CD14-positive monocyte (primary cell): ENCODE data around the gene ITPR1. TPM values are rescaled to one million over a fixed set of nuclear protein-coding genes. Genes with fewer than 3 reads are reported as not detected.

Experiments
- DNase-seq, 3 donors: peaks; one replicate each; pipeline ENCODE4 v3.0.0-alpha.2; 2011 to 2022
- H2AFZ ChIP-seq: 2 replicates; pipeline ENCODE4 v1.6.0; 2012; ENCODE audit warnings: mild to moderate bottlenecking, low read depth, low read length, inconsistent platforms; ENCODE audit not compliant: insufficient read depth, poor library complexity, severe bottlenecking
- H3K27ac ChIP-seq, 2 donors: 1 replicate in 1 of 2; 2 replicates in 1 of 2; pipeline ENCODE4 v1.5.1; 2012 to 2013; ENCODE audit warnings: low read length in 2 of 2, control low read depth in 1 of 2, inconsistent platforms in 1 of 2, low read depth in 1 of 2, mild to moderate bottlenecking in 1 of 2
- H3K27me3 ChIP-seq, 2 donors: one replicate each; pipeline versions ENCODE4 v1.6.0 to v1.6.1; 2011 to 2013; ENCODE audit warnings: low read length in 2 of 2; ENCODE audit not compliant: control insufficient read depth in 2 of 2, insufficient read depth in 2 of 2
- H3K36me3 ChIP-seq, 2 donors: replicated peaks in 1 of 2; 1 replicate in 1 of 2; 2 replicates in 1 of 2; pipeline versions ENCODE4 v1.5.1 to v1.6.1; 2012 to 2013; ENCODE audit warnings: low read length in 2 of 2, control low read depth in 1 of 2, inconsistent platforms in 1 of 2, mild to moderate bottlenecking in 1 of 2; ENCODE audit not compliant: insufficient read depth in 2 of 2, control insufficient read depth in 1 of 2
- H3K4me1 ChIP-seq, 2 donors: 1 replicate in 1 of 2; 2 replicates in 1 of 2; pipeline versions ENCODE4 v1.5.1 to v1.6.1; 2012 to 2013; ENCODE audit warnings: low read length in 2 of 2, control low read depth in 1 of 2, inconsistent platforms in 1 of 2, mild to moderate bottlenecking in 1 of 2, moderate library complexity in 1 of 2; ENCODE audit not compliant: insufficient read depth in 2 of 2, control insufficient read depth in 1 of 2
- H3K4me2 ChIP-seq: replicated peaks from 2 replicates; pipeline ENCODE3; 2012; ENCODE audit warnings: low read length, moderate library complexity, mild to moderate bottlenecking; ENCODE audit not compliant: poor library complexity, severe bottlenecking; ENCODE audit errors: extremely low read depth
- H3K4me3 ChIP-seq, 3 experiments: fragments of 200-600 bp in 1 of 3; sonication (generic) in 1 of 3; replicated peaks in 1 of 3; 1 replicate in 2 of 3; 2 replicates in 1 of 3; pipeline ENCODE4 v1.5.1; 2011 to 2013; ENCODE audit warnings: low read length in 3 of 3, mild to moderate bottlenecking in 3 of 3, control low read depth in 2 of 3, low read depth in 2 of 3, inconsistent platforms in 1 of 3, moderate library complexity in 1 of 3
- H3K79me2 ChIP-seq: 2 replicates; pipeline ENCODE4 v1.6.0; 2012; ENCODE audit warnings: mild to moderate bottlenecking, control low read depth, inconsistent platforms, low read length, moderate library complexity; ENCODE audit not compliant: insufficient read depth
- H3K9ac ChIP-seq: 2 replicates; pipeline ENCODE4 v1.6.0; 2017; ENCODE audit warnings: low read length, mild to moderate bottlenecking; ENCODE audit not compliant: insufficient read depth, poor library complexity, severe bottlenecking
- H3K9me3 ChIP-seq, 2 donors: replicated peaks in 1 of 2; 1 replicate in 1 of 2; 2 replicates in 1 of 2; pipeline versions ENCODE4 v1.5.1 to v1.6.1; 2012 to 2013; ENCODE audit warnings: low read length in 2 of 2, control low read depth in 1 of 2; ENCODE audit not compliant: control insufficient read depth in 1 of 2, insufficient read depth in 1 of 2
- H4K20me1 ChIP-seq: 2 replicates; pipeline ENCODE4 v1.6.0; 2012; ENCODE audit warnings: mild to moderate bottlenecking, low read length, control low read depth, moderate library complexity; ENCODE audit not compliant: insufficient read depth
- H3K27ac Mint-ChIP-seq, 7 donors: one replicate each; pipeline ENCODE4 v1.8.0; 2020; ENCODE audit warnings: mild to moderate bottlenecking in 7 of 7, mixed read lengths in 7 of 7, moderate library complexity in 6 of 7, inconsistent platforms in 2 of 7
- H3K27me3 Mint-ChIP-seq, 3 donors: one replicate each; pipeline ENCODE4 v1.8.0; 2021 to 2022; ENCODE audit warnings: low read depth in 3 of 3, mild to moderate bottlenecking in 3 of 3, mixed read lengths in 3 of 3, moderate library complexity in 3 of 3, inconsistent platforms in 1 of 3
- H3K36me3 Mint-ChIP-seq, 2 donors: one replicate each; pipeline ENCODE4 v1.8.0; 2020; ENCODE audit warnings: mixed read lengths in 2 of 2, inconsistent platforms in 1 of 2, mild to moderate bottlenecking in 1 of 2
- H3K4me1 Mint-ChIP-seq: one replicate; pipeline ENCODE4 v1.8.0; 2020; ENCODE audit warnings: mild to moderate bottlenecking, mixed read lengths
- H3K4me3 Mint-ChIP-seq, 2 donors: one replicate each; pipeline ENCODE4 v1.8.0; 2020; ENCODE audit warnings: mild to moderate bottlenecking in 2 of 2, mixed read lengths in 2 of 2, moderate library complexity in 1 of 2
- H3K9me3 Mint-ChIP-seq, 7 donors: one replicate each; pipeline ENCODE4 v1.8.0; 2020 to 2022; ENCODE audit warnings: mixed read lengths in 7 of 7, mild to moderate bottlenecking in 6 of 7, moderate library complexity in 6 of 7, inconsistent platforms in 2 of 7
- CTCF ChIP-seq: fragments of 200-600 bp; IDR thresholded peaks from one replicate; pipeline ENCODE4 v1.8.0; 2022; ENCODE audit warnings: antibody characterized with exemption, mild to moderate bottlenecking
- WGBS: methylation state at CpG from one replicate; pipeline ENCODE4 v1.1.5; 2013; ENCODE audit warnings: missing lambda C conversion rate; ENCODE audit not compliant: insufficient coverage; 5-methylcytosine and 5-hydroxymethylcytosine counted together
- intact Hi-C, 2 donors: fragments of 100-400 bp; cut with micrococcal nuclease; formaldehyde crosslinking; loops; one replicate each; pipeline versions ENCODE4 v1.15.0 to v1.15.1; 2023
- polyA plus RNA-seq, 3 donors: library from polyadenylated mRNA; depleted of rRNA in 1 of 3; unstranded in 2 of 3; stranded (reverse) in 1 of 3; fragments of 300-500 nt in 2 of 3; fragments of >200 nt in 1 of 3; fragmentation: Illumina TruSeq in 2 of 3; gene quantifications; 1 replicate in 2 of 3; 2 replicates in 1 of 3; pipeline ENCODE4 v1.2.3, GENCODE V29; 2012 to 2021

The ITPR1 gene
- polyA plus RNA-seq, 3 donors = 3.2 to 21.1 (median 7.1) TPM

GRCh38 chr3:4476496-4476895 lies 16.7 kb upstream of the ITPR1 start:
- H3K4me2 ChIP-seq = peak overlapping the region; percentile 8
- Mint-ChIP-seq H3K4me1 (peaks cover 55% of the 10 kb centered on the region), H3K9me3 (no peaks in the 10 kb centered on the region), H3K27ac (peak overlapping the region in 4 of 7 donors; percentile 35 to 92 (median 42)), H3K4me3 (no peak overlapping the region), H3K36me3 (no peaks in the 10 kb centered on the region), H3K27me3 (peaks cover 0 to 3% (median 0%) of the 10 kb centered on the region in 3 donors)
- no peaks in the 10 kb centered on the region for H3K36me3 ChIP-seq
- peak overlapping the region in 1 of 3 experiments; percentile 3 for H3K4me3 ChIP-seq
- no peaks in the 10 kb centered on the region for H3K79me2 ChIP-seq
- H3K27me3 ChIP-seq = no peaks in the 10 kb centered on the region
- H2AFZ ChIP-seq = no peak overlapping the region
- no peaks in the 10 kb centered on the region for H4K20me1 ChIP-seq
- 0% methylated on average over 1 of the region's 1 CpG for whole genome bisulfite sequencing
- TF ChIP-seq CTCF = no peak
- intact Hi-C loops = loop anchor here in 1 of 2 donors (10.0 kb wide), 1 partner anchor 52 kb away; no protein-coding TSS in a partner anchor
- H3K9ac ChIP-seq = no peak overlapping the region
- H3K9me3 ChIP-seq = no peaks in the 10 kb centered on the region
- H3K4me1 ChIP-seq = peaks cover 54 to 58% of the 10 kb centered on the region in 2 donors
- DNase-seq = peak in 1 of 3 donors; percentile 19
- H3K27ac ChIP-seq = peak overlapping the region in 1 of 2 donors; percentile 75

GRCh38 chr3:4478261-4478660 lies 14.9 kb upstream of the ITPR1 start:
- peak; percentile 59 to 83 (median 82) for DNase-seq
- H3K27me3 Mint-ChIP-seq = no peaks in the 10 kb centered on the region
- peak overlapping the region; percentile 24 to 53 for H3K4me3 Mint-ChIP-seq
- Histone ChIP-seq H3K4me1 (peaks cover 54 to 58% of the 10 kb centered on the region in 2 donors), H4K20me1 (no peaks in the 10 kb centered on the region), H3K27me3 (no peaks in the 10 kb centered on the region), H3K4me3 (peak overlapping the region in 1 of 3 experiments; percentile 56), H2AFZ (no peak overlapping the region), H3K9me3 (no peaks in the 10 kb centered on the region), H3K36me3 (no peaks in the 10 kb centered on the region), H3K27ac (peak overlapping the region; percentile 28 to 75), H3K4me2 (peak overlapping the region; percentile 71), H3K79me2 (no peaks in the 10 kb centered on the region), H3K9ac (no peak overlapping the region)
- intact Hi-C loops = loop anchor here (2.0 to 10.0 kb wide), 2 partner anchors 15 to 53 kb away; partner anchors contain the start of gene ITPR1 (in 2 of the 2)
- TF ChIP-seq CTCF = no peak
- no peaks in the 10 kb centered on the region for H3K36me3 Mint-ChIP-seq
- peaks cover 55% of the 10 kb centered on the region for H3K4me1 Mint-ChIP-seq
- no peaks in the 10 kb centered on the region for H3K9me3 Mint-ChIP-seq
- peak overlapping the region; percentile 81 to 96 (median 95) for H3K27ac Mint-ChIP-seq
- 0% methylated on average over 3 of the region's 3 CpGs for WGBS
